Breast epithelium (tissue), 4 donors: ENCODE data around the gene RRAGB. TPM values are rescaled to one million over a fixed set of nuclear protein-coding genes. Genes with fewer than 3 reads are reported as not detected.
"Not testable (repeated sequence)": the region's sequence is repeated elsewhere in the genome, so short reads cannot be mapped to it uniquely, and the experiment has no call there.

Experiments
- DNase-seq, 2 donors: peaks; one replicate each; pipeline ENCODE4 v3.0.0-alpha.2; 2019; ENCODE audit warnings: low spot score in 2 of 2
- H3K27ac ChIP-seq, 2 donors: fragments of 200-600 bp; sonication (generic) in 1 of 2; one replicate each; pipeline ENCODE4 v1.5.1; 2016 to 2019; ENCODE audit warnings: mild to moderate bottlenecking in 1 of 2
- H3K27me3 ChIP-seq, 2 donors: fragments of 200-600 bp; sonication (generic) in 1 of 2; one replicate each; pipeline versions ENCODE4 v1.5.1 to v1.6.0; 2017 to 2019; ENCODE audit warnings: control low read depth in 1 of 2, mild to moderate bottlenecking in 1 of 2
- H3K36me3 ChIP-seq: fragments of 200-600 bp; one replicate; pipeline ENCODE4 v1.5.1; 2019
- H3K4me1 ChIP-seq, 2 donors: fragments of 200-600 bp; sonication (generic); one replicate each; pipeline ENCODE4 v1.5.1; 2016 to 2019; ENCODE audit warnings: control low read depth in 1 of 2
- H3K4me3 ChIP-seq, 3 donors: fragments of 200-600 bp; sonication (generic); 1 replicate in 2 of 3; 2 replicates in 1 of 3; pipeline ENCODE4 v1.5.1; 2016 to 2019; ENCODE audit warnings: mild to moderate bottlenecking in 3 of 3, moderate library complexity in 2 of 3
- H3K9me3 ChIP-seq, 2 donors: fragments of 200-600 bp; sonication (generic) in 1 of 2; one replicate each; pipeline ENCODE4 v1.5.1; 2016 to 2019; ENCODE audit warnings: control low read depth in 1 of 2
- POLR2A ChIP-seq: fragments of 450-650 bp; IDR thresholded peaks from one replicate; pipeline ENCODE4 v1.6.1; 2016; ENCODE audit warnings: antibody characterized with exemption, mild to moderate bottlenecking, moderate library complexity
- POLR2AphosphoS5 ChIP-seq, 3 donors: sonication (generic); formaldehyde crosslinking; IDR thresholded peaks; one replicate each; pipeline ENCODE4 v1.6.1; 2017; ENCODE audit warnings: antibody characterized with exemption in 3 of 3
- intact Hi-C: fragments of 100-400 bp; cut with DNase I; formaldehyde crosslinking; loops from one replicate; pipeline ENCODE4 v1.15.1; 2023; ENCODE audit warnings: low total_unique reads
- total RNA-seq, 3 donors: library from RNA; depleted of rRNA; stranded (reverse); fragments of >200 nt; gene quantifications; one replicate each; pipeline ENCODE4 v1.1.0, GENCODE V29; 2016
- TF ChIP-seq, protein P1 (sequence below), 3 donors: fragments of 450-650 bp; IDR thresholded peaks; one replicate each; pipeline ENCODE4 v1.5.1; 2016 to 2017; ENCODE audit warnings: antibody characterized with exemption in 3 of 3, mild to moderate bottlenecking in 3 of 3, moderate library complexity in 3 of 3

The RRAGB gene, protein sequence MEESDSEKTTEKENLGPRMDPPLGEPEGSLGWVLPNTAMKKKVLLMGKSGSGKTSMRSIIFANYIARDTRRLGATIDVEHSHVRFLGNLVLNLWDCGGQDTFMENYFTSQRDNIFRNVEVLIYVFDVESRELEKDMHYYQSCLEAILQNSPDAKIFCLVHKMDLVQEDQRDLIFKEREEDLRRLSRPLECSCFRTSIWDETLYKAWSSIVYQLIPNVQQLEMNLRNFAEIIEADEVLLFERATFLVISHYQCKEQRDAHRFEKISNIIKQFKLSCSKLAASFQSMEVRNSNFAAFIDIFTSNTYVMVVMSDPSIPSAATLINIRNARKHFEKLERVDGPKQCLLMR
- 10 to 100 TPM; 26.6 to 38.7 (median 28.6) TPM for total RNA-seq

DNA sequence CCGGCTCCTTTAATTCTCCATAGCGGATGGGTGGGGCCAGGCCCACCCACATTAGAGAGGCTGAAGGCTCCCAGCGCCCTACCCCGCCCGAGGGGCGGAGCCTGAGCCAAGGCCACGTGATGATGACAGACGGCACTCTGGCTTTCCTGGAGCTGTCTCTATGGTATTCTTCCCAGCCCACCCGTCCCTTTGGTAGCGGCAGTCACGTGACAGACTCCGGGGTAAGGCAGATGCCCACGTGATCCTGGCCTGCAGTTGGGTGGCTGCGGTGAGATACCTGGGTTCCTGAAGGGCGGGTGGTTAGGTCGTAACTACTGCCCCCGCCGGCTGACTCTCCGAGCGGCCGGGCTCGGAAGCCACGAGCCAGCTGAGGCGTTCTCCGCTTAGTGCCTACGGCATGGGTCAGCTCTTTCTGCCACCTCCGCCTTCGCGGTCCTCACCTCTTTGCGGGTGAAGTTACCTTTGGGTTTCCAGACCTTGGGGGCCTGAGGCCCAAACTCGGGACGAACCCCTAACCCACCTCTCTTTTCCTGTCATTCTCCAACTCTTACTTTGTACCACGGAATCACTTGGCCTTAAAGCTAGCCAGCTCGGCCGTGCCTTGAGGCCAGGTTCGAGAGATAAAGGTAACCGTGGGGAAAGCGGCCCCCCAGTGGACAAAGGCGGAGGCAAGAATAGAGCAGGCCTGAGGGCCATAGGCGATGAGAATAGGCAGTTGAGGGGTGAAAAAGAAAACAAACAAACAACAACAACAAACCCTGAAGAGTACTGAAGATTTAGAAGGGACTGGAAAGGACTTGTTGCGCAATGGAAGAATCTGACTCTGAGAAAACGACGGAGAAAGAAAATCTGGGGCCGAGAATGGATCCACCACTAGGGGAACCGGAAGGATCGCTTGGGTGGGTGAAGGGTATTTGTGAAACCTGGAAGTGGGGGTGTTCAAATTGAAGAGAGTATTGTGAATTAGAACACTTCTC, at the start of gene RRAGB:
Gene RRAGB, plus strand, starts transcription at position 229 of the 977 bp plus-strand sequence. Its CDS starts 579 bp downstream, at position 808.
- Histone ChIP-seq H3K4me1 (no peaks in the 10 kb centered on the region), H3K27ac (peak within 1 kb of the TSS; percentile 85 to 92), H3K36me3 (no peaks in the 10 kb centered on the region), H3K9me3 (no peaks in the 10 kb centered on the region), H3K27me3 (peaks cover 0 to 15% of the 10 kb centered on the region in 2 donors), H3K4me3 (peak within 1 kb of the TSS; percentile 61 to 70 (median 63))
- peak; percentile 89 to 95 for DNase-seq
- TF ChIP-seq POLR2A (no peak), POLR2AphosphoS5 (IDR thresholded peaks at IDR 0.05) (peak in 2 of 3 donors; percentile 23 to 65)
- TF ChIP-seq, protein P1, sequence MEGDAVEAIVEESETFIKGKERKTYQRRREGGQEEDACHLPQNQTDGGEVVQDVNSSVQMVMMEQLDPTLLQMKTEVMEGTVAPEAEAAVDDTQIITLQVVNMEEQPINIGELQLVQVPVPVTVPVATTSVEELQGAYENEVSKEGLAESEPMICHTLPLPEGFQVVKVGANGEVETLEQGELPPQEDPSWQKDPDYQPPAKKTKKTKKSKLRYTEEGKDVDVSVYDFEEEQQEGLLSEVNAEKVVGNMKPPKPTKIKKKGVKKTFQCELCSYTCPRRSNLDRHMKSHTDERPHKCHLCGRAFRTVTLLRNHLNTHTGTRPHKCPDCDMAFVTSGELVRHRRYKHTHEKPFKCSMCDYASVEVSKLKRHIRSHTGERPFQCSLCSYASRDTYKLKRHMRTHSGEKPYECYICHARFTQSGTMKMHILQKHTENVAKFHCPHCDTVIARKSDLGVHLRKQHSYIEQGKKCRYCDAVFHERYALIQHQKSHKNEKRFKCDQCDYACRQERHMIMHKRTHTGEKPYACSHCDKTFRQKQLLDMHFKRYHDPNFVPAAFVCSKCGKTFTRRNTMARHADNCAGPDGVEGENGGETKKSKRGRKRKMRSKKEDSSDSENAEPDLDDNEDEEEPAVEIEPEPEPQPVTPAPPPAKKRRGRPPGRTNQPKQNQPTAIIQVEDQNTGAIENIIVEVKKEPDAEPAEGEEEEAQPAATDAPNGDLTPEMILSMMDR (IDR thresholded peaks at IDR 0.05): peak; percentile 38 to 51 (median 46)
- intact Hi-C loops: no loop called here

DNA sequence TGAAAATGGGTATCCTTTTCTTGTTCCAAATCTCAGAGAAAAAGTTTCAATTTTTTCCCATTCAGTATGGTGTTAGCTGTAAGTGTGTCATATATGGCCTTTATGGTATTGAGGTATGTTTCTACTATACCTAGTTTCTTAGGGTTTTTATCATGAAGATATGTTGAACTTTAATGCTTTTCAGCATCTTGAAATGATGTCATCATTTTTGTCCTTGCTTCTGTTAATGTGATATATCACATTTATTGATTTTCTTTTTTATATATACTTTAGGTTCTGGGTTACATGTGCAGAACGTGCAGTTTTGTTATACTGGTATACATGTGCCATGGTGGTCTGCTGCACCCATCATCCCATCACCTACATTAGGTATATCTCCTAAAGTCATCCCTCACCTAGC, 49.5 kb upstream of the RRAGB start:
- no peak for DNase-seq
- Histone ChIP-seq H3K27me3 (peaks cover 0 to 2% of the 10 kb centered on the region in 2 donors), H3K36me3 (no peaks in the 10 kb centered on the region), H3K4me1 (no peaks in the 10 kb centered on the region), H3K4me3 (no peak overlapping the region), H3K9me3 (peaks cover 9 to 55% of the 10 kb centered on the region in 2 donors), H3K27ac (no peak overlapping the region)
- intact Hi-C loops: no loop called here
- TF ChIP-seq, protein P1 (IDR thresholded peaks at IDR 0.05): no peak
- TF ChIP-seq POLR2A: no peak
- no peak for TF ChIP-seq POLR2AphosphoS5 (IDR thresholded peaks at IDR 0.05)

DNA sequence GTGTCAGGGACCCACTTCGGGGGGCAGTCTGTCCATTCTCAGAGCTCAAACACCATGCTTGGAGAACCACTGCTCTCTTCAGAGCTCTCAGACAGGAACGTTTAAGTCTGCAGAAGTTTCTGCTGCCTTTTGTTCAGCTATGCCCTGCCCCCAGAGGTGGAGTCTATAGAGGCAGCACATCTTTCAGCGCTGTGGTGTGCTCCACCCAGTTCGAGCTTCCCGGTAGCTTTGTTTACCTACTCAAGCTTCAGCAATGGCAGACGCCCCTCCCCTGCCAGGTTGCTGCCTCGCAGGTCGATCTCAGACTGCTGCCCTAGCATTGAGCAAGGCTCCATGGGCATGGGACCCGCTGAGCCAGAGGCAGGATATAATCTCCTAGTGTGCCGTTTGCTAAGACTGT, 29.0 kb upstream of the RRAGB start:
- intact Hi-C loops, H3K4me3 ChIP-seq, H3K27ac ChIP-seq, DNase-seq, H3K4me1 ChIP-seq, H3K36me3 ChIP-seq: not testable (repeated sequence)
- Histone ChIP-seq H3K27me3 (peaks cover 0 to 12% of the 10 kb centered on the region in 2 donors), H3K9me3 (peaks cover 6 to 26% of the 10 kb centered on the region in 2 donors)

DNA sequence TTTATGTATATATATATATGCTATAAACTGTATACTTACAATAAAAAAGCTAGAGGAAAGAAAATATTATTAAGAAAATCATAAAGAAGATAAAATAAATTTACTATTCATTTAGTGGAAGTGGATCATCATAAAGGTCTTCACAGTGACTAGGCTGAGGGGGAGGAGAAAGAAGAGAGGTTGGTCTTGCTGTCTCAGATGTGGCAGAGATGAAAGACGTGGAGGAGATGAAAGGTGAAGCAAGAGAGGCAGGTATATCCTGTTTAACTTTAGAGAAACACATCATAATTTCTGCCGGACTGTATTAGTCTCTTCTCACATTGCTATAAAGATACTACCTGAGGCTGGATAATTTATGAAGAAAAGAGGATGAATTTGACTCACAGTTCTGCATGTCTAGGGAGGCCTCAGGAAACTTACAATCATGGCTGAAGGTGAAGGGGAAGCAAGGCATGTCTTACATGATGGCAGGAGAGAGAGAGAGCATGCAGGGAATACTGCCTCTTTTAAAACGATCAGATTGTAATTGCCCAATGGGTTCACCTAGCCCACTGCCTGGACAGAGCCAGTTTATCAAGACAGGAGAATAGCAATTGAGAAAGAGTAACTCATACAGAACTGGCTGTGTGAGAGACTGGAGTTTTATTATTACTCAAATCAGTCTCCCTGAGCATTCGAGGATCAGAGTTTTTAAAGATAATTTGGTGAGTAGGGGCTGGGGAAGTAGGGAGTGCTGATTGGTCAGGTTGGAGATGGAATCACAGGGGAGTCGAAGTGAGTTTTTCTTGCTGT, 22.1 kb upstream of the RRAGB start:
- no peaks in the 10 kb centered on the region for H3K36me3 ChIP-seq
- H3K4me3 ChIP-seq: no peak overlapping the region
- intact Hi-C loops: no loop called here

More for the DNA sequence above, 22.1 kb upstream of the RRAGB start:
- no peak for DNase-seq
- no peaks in the 10 kb centered on the region for H3K4me1 ChIP-seq
- no peaks in the 10 kb centered on the region for H3K9me3 ChIP-seq
- TF ChIP-seq POLR2AphosphoS5 (IDR thresholded peaks at IDR 0.05): no peak
- TF ChIP-seq, protein P1 (IDR thresholded peaks at IDR 0.05): no peak
- H3K27ac ChIP-seq: no peak overlapping the region
- peaks cover 0 to 23% of the 10 kb centered on the region in 2 donors for H3K27me3 ChIP-seq
